ENCODE results near the gene NAB1. TPM values are rescaled to one million over a fixed set of nuclear protein-coding genes. Genes with fewer than 3 reads are reported as not detected.

The NAB1 gene
- total RNA-seq, 1 experiment from 2014 or later = 32.6 TPM

- BruUV-seq (replicated peaks) = no TSS peak
Measured at GRCh38 chr2:190718652-190719526, 70.0 kb downstream of the NAB1 start.

GRCh38 chr2:190720276-190720675 is 71.4 kb downstream of the NAB1 start:
- CTCF ChIA-PET = no interaction called here
- H3K27me3 ChIP-seq (replicated peaks; ENCODE audit: insufficient read depth, low read depth, low read length, poor library complexity) = no peaks in the 10 kb centered on the region

More at GRCh38 chr2:190718652-190719526, 70.0 kb downstream of the NAB1 start:
- H3K9me3 ChIP-seq (ENCODE audit: low read depth, low read length, poor library complexity, severe bottlenecking) = no peaks in the 10 kb centered on the region
- no peak for TF ChIP-seq EZH2 (IDR thresholded peaks at IDR 0.05; ENCODE audit: borderline replicate concordance, low read depth, low read length, poor library complexity, severe bottlenecking)
- no peak for TF ChIP-seq CTCF (conservative IDR thresholded peaks at IDR 0.05; ENCODE audit: low read depth, low read length)
- no peaks in the 10 kb centered on the region for H3K36me3 ChIP-seq (ENCODE audit: insufficient read depth, low read length, poor library complexity, severe bottlenecking)
- POLR2A ChIA-PET (ENCODE audit: low non-redundant PET) = no interaction called here
- H3K27me3 ChIP-seq (replicated peaks; ENCODE audit: insufficient read depth, low read depth, low read length, poor library complexity) = no peaks in the 10 kb centered on the region
- peak; percentile 27 for DNase-seq (ENCODE audit: low spot score)
- no peaks in the 10 kb centered on the region for H3K4me1 ChIP-seq (ENCODE audit: insufficient read depth, low read length, poor library complexity, severe bottlenecking)
- CTCF ChIA-PET = no interaction called here
- H3K27ac ChIP-seq (ENCODE audit: low read depth, low read length, poor library complexity, severe bottlenecking) = no peak overlapping the region
- H3K4me3 ChIP-seq (ENCODE audit: low read depth, low read length, poor library complexity, severe bottlenecking) = no peak overlapping the region
- intact Hi-C loops (cut with micrococcal nuclease; ENCODE audit: unreplicated experiment) = no loop called here

GRCh38 chr2:190720691-190721090 is 71.8 kb downstream of the NAB1 start:
- CTCF ChIA-PET = no interaction called here
- TF ChIP-seq EZH2 (IDR thresholded peaks at IDR 0.05; ENCODE audit: borderline replicate concordance, low read depth, low read length, poor library complexity, severe bottlenecking) (no peak), CTCF (conservative IDR thresholded peaks at IDR 0.05; ENCODE audit: low read depth, low read length) (no peak)
- no peak for DNase-seq (ENCODE audit: low spot score)

More at GRCh38 chr2:190720276-190720675, 71.4 kb downstream of the NAB1 start:
- POLR2A ChIA-PET (ENCODE audit: low non-redundant PET) = no interaction called here
- no peak overlapping the region for H3K27ac ChIP-seq (ENCODE audit: low read depth, low read length, poor library complexity, severe bottlenecking)
- TF ChIP-seq EZH2 (IDR thresholded peaks at IDR 0.05; ENCODE audit: borderline replicate concordance, low read depth, low read length, poor library complexity, severe bottlenecking) (no peak), CTCF (conservative IDR thresholded peaks at IDR 0.05; ENCODE audit: low read depth, low read length) (no peak)
- no TSS peak for BruUV-seq (replicated peaks)
- H3K4me3 ChIP-seq (ENCODE audit: low read depth, low read length, poor library complexity, severe bottlenecking) = no peak overlapping the region
- H3K4me1 ChIP-seq (ENCODE audit: insufficient read depth, low read length, poor library complexity, severe bottlenecking) = no peaks in the 10 kb centered on the region
- H3K36me3 ChIP-seq (ENCODE audit: insufficient read depth, low read length, poor library complexity, severe bottlenecking) = no peaks in the 10 kb centered on the region
- no peaks in the 10 kb centered on the region for H3K9me3 ChIP-seq (ENCODE audit: low read depth, low read length, poor library complexity, severe bottlenecking)
- DNase-seq (ENCODE audit: low spot score) = no peak
- intact Hi-C loops (cut with micrococcal nuclease; ENCODE audit: unreplicated experiment) = no loop called here

More at GRCh38 chr2:190720691-190721090, 71.8 kb downstream of the NAB1 start:
- intact Hi-C loops (cut with micrococcal nuclease; ENCODE audit: unreplicated experiment) = no loop called here
- Histone ChIP-seq H3K4me1 (ENCODE audit: insufficient read depth, low read length, poor library complexity, severe bottlenecking) (no peaks in the 10 kb centered on the region), H3K27ac (ENCODE audit: low read depth, low read length, poor library complexity, severe bottlenecking) (no peak overlapping the region), H3K9me3 (ENCODE audit: low read depth, low read length, poor library complexity, severe bottlenecking) (no peaks in the 10 kb centered on the region), H3K4me3 (ENCODE audit: low read depth, low read length, poor library complexity, severe bottlenecking) (no peak overlapping the region), H3K36me3 (ENCODE audit: insufficient read depth, low read length, poor library complexity, severe bottlenecking) (no peaks in the 10 kb centered on the region), H3K27me3 (replicated peaks; ENCODE audit: insufficient read depth, low read depth, low read length, poor library complexity) (no peaks in the 10 kb centered on the region)
- POLR2A ChIA-PET (ENCODE audit: low non-redundant PET) = no interaction called here
- no TSS peak for BruUV-seq (replicated peaks)
